PC-9 (cell line): ENCODE results near the gene SLC6A19. TPM values are rescaled to one million over a fixed set of nuclear protein-coding genes. Genes with fewer than 3 reads are reported as not detected.

ENCODE experiments used
- BruUV-seq: library from RNA; stranded (reverse); fragments of 400-500 nt; replicated peaks from 2 replicates; lab custom pipeline; 2021; lab: Mats Ljungman, UMichigan
- CTCF ChIA-PET: fragments of 300-600 bp; sonication (Branson Sonifier 250); formaldehyde crosslinking; loops from one replicate; lab custom pipeline; 2022; ENCODE audit warnings: antibody characterized with exemption; lab: Charles Lee
- POLR2A ChIA-PET: fragments of 300-600 bp; sonication (Branson Sonifier 250); formaldehyde crosslinking; loops from one replicate; lab custom pipeline; 2022; ENCODE audit warnings: antibody characterized with exemption; ENCODE audit not compliant: unreplicated experiment; lab: Charles Lee
- DNase-seq, 2 experiments: peaks; one replicate each; pipeline versions ENCODE4 v3.0.0 to v3.0.0-alpha.2; 2015 to 2022; ENCODE audit warnings: mixed read lengths in 1 of 2
- H2AFZ ChIP-seq: fragments of 200-600 bp; sonication (generic); 2 replicates; pipeline ENCODE4 v1.8.1; 2017; ENCODE audit warnings: antibody characterized with exemption
- H3F3A ChIP-seq: fragments of 200-600 bp; sonication (generic); 2 replicates; pipeline ENCODE4 v1.8.1; 2017; ENCODE audit warnings: antibody characterized with exemption, mild to moderate bottlenecking, low read depth; ENCODE audit not compliant: insufficient read depth
- H3K27ac ChIP-seq: fragments of 200-600 bp; sonication (generic); 2 replicates; pipeline ENCODE4 v1.6.1; 2016; ENCODE audit warnings: mixed run types
- H3K27me3 ChIP-seq: fragments of 200-600 bp; sonication (generic); 2 replicates; pipeline ENCODE4 v1.6.1; 2016; ENCODE audit warnings: low read depth, mixed run types; ENCODE audit not compliant: insufficient read depth
- H3K36me3 ChIP-seq: fragments of 200-600 bp; sonication (generic); 2 replicates; pipeline ENCODE4 v1.6.1; 2016; ENCODE audit warnings: low read depth, mixed run types
- H3K4me1 ChIP-seq: fragments of 200-600 bp; sonication (generic); replicated peaks from 2 replicates; pipeline ENCODE4 v1.6.1; 2016; ENCODE audit warnings: mixed run types; ENCODE audit not compliant: insufficient read depth
- H3K4me2 ChIP-seq: fragments of 200-600 bp; sonication (generic); 2 replicates; pipeline ENCODE4 v1.6.1; 2017; ENCODE audit warnings: mixed run types
- H3K4me3 ChIP-seq: fragments of 200-600 bp; sonication (generic); 2 replicates; pipeline ENCODE4 v1.6.1; 2016; ENCODE audit warnings: mixed run types
- H3K79me2 ChIP-seq: fragments of 200-600 bp; sonication (generic); 2 replicates; pipeline ENCODE4 v1.6.1; 2017; ENCODE audit warnings: low read depth, mixed run types
- H3K9me2 ChIP-seq: fragments of 200-600 bp; sonication (generic); 2 replicates; pipeline ENCODE4 v1.8.1; 2017; ENCODE audit warnings: mild to moderate bottlenecking; ENCODE audit not compliant: insufficient read depth
- H3K9me3 ChIP-seq: fragments of 200-600 bp; sonication (generic); 2 replicates; pipeline ENCODE4 v1.8.1; 2016; ENCODE audit warnings: low read depth; ENCODE audit not compliant: insufficient read depth
- H4K20me1 ChIP-seq: fragments of 200-600 bp; sonication (generic); 2 replicates; pipeline ENCODE4 v1.8.1; 2017; ENCODE audit not compliant: insufficient read depth
- EZH2 ChIP-seq: fragments of 200-600 bp; sonication (generic); IDR thresholded peaks from 2 replicates; pipeline ENCODE4 v1.8.0; 2017; ENCODE audit warnings: antibody characterized with exemption, low read depth
- intact Hi-C: fragments of 100-400 bp; cut with micrococcal nuclease; formaldehyde crosslinking; loops from one replicate; pipeline ENCODE4 v1.10.0; 2022; ENCODE audit not compliant: unreplicated experiment
- total RNA-seq: library from RNA; stranded (reverse); gene quantifications from 2 replicates; pipeline ENCODE4 v1.2.3, GENCODE V29; 2021
- TF ChIP-seq, protein P1 (sequence below): fragments of 200-600 bp; sonication (generic); conservative IDR thresholded peaks from 2 replicates; pipeline ENCODE4 v1.6.1; 2017; ENCODE audit warnings: mixed run types, antibody characterized with exemption, mild to moderate bottlenecking, moderate library complexity

Gene SLC6A19
- total RNA-seq, 1 experiment from 2014 or later = not detected

DNA sequence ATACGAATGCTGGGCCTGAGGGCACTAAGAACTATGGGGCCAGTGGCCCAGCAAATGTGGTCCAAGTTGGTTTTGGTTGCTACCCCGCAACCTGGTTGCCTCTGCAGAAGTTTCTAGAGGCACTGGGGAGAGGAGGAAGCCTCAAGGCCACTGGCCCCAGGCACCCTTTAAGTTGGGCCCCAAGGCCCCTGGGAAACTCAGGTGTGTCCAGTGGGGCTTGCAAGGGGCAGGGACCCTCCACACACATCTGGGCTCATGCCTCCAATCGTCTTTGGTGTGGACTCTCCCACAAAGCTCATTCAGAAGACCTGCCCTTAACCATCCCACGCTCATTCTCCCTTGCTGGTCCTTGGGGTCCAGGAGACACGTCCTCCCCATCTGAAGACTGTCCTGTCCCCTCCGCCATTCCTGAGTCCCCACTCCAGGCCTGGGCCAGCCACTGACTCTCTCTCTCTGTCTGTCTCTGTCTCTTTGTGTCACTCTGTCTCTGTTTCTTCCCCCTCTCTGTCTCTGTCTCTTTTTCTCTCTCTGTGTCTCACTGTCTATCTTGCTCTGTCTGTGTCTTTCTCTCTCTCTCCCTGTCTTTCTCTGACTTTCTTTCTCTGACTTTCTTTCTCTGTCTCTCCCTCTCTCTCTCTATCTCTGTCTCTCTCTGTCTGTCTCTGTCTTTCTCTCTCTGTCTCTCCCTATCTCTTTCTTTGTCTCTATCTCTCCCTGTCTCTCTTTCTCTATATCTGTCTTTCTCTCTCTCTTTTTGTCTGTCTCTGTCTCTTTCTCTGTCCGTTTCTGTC is 3.3 kb upstream of the SLC6A19 start:
- BruUV-seq = no TSS peak

DNA sequence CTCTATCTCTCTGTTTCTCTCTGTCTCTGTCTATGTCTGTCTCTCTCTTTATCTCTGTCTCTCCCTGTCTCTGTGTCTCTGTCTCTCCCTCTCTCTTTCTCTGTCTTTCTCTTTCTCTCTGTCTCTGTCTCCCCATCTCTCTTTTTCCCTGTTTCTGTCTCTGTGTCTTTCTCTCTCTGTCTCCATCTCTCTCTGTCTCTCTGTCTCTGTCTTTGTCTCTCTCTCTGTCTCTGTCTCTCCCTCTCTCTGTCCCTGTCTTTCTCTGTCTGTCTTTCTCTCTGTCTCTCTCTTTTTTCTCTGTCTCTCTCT is 2.1 kb upstream of the SLC6A19 start:
- H3K79me2 ChIP-seq = no peaks in the 10 kb centered on the region
- H3K27me3 ChIP-seq = peaks cover 97% of the 10 kb centered on the region
- no peak for TF ChIP-seq EZH2
- TF ChIP-seq, protein P1, sequence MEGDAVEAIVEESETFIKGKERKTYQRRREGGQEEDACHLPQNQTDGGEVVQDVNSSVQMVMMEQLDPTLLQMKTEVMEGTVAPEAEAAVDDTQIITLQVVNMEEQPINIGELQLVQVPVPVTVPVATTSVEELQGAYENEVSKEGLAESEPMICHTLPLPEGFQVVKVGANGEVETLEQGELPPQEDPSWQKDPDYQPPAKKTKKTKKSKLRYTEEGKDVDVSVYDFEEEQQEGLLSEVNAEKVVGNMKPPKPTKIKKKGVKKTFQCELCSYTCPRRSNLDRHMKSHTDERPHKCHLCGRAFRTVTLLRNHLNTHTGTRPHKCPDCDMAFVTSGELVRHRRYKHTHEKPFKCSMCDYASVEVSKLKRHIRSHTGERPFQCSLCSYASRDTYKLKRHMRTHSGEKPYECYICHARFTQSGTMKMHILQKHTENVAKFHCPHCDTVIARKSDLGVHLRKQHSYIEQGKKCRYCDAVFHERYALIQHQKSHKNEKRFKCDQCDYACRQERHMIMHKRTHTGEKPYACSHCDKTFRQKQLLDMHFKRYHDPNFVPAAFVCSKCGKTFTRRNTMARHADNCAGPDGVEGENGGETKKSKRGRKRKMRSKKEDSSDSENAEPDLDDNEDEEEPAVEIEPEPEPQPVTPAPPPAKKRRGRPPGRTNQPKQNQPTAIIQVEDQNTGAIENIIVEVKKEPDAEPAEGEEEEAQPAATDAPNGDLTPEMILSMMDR = no peak
- BruUV-seq = no TSS peak
- intact Hi-C loops = no loop called here
- no peaks in the 10 kb centered on the region for H3K36me3 ChIP-seq
- H3F3A ChIP-seq = peaks cover 4% of the 10 kb centered on the region; the same call in 1 of the 2 replicates
- H3K4me2 ChIP-seq = no peak overlapping the region
- H3K9me2 ChIP-seq = no peaks in the 10 kb centered on the region
- POLR2A ChIA-PET = no interaction called here
- H3K9me3 ChIP-seq = no peaks in the 10 kb centered on the region
- no peak overlapping the region for H3K27ac ChIP-seq
- no peaks in the 10 kb centered on the region for H3K4me1 ChIP-seq
- H3K4me3 ChIP-seq = no peak overlapping the region
- no peak overlapping the region for H2AFZ ChIP-seq
- peaks cover 6% of the 10 kb centered on the region for H4K20me1 ChIP-seq
- CTCF ChIA-PET = no interaction called here
- no peak for DNase-seq

More for the DNA sequence above, 3.3 kb upstream of the SLC6A19 start:
- Histone ChIP-seq H3K79me2 (no peaks in the 10 kb centered on the region), H3K27ac (no peak overlapping the region), H3K4me3 (no peak overlapping the region), H3K4me1 (no peaks in the 10 kb centered on the region), H3K4me2 (no peak overlapping the region), H3K9me2 (no peaks in the 10 kb centered on the region), H2AFZ (no peak overlapping the region), H4K20me1 (peaks cover 4% of the 10 kb centered on the region), H3K36me3 (no peaks in the 10 kb centered on the region), H3K27me3 (peaks cover 97% of the 10 kb centered on the region), H3K9me3 (no peaks in the 10 kb centered on the region), H3F3A (peaks cover 4% of the 10 kb centered on the region; the same call in 1 of the 2 replicates)
- POLR2A ChIA-PET = no interaction called here
- intact Hi-C loops = no loop called here
- no peak for DNase-seq
- CTCF ChIA-PET = no interaction called here
- TF ChIP-seq, protein P1 = no peak
- no peak for TF ChIP-seq EZH2

DNA sequence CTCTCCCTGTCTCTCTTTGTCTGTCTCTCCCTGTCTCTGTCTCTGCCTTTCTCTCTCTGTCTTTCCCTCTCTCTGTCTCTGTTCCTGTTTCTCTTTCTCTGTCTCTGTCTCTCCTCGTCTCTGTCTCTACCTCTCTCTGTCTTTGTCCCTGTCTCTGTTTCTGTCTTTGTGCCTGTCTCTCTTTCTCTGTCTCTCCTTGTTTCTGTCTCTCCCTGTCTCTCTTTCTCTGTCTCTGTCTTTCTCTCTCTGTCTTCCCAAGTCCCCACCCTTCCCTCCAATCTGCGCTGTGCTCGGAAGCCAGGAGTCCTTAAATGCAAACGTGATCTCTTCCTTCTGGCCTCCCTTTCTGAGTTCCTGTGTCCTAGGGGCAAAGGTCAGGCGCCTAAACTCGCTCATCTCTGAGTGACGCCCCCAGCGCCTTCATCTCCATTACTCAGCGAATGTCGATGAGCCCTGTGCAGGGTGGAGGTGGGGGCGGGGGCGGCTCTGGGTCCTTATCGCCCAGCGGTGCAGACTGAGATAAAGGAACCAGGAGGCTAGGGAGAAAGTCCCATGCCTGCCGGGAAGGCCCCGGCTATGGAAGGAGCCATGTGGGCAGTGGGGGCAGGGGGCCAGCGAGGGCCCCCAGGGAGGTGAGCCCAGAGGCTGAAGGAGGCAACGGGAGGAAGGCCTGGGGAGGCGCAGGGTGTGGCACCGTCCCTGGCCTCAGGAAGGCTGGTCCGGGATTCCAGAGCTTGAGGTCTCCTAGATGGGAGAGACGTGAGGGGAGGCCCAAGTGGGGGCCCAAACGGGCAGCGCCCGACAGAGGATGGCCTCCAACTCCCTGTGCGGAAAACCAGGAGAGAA is 1.5 kb upstream of the SLC6A19 start:
- no peak overlapping the region for H3K4me3 ChIP-seq
- no peaks in the 10 kb centered on the region for H3K4me1 ChIP-seq
- peaks cover 4% of the 10 kb centered on the region; the same call in 1 of the 2 replicates for H3F3A ChIP-seq
- H4K20me1 ChIP-seq = peaks cover 9% of the 10 kb centered on the region
- no peaks in the 10 kb centered on the region for H3K79me2 ChIP-seq
- H3K4me2 ChIP-seq = no peak overlapping the region
- no TSS peak for BruUV-seq
- CTCF ChIA-PET = no interaction called here
- no peak overlapping the region for H3K27ac ChIP-seq
- TF ChIP-seq EZH2 = no peak
- TF ChIP-seq, protein P1 = no peak
- H3K9me3 ChIP-seq = no peaks in the 10 kb centered on the region
- H3K36me3 ChIP-seq = no peaks in the 10 kb centered on the region
- DNase-seq = no peak
- H3K27me3 ChIP-seq = peaks cover 96% of the 10 kb centered on the region
- intact Hi-C loops = loop anchor here (10.0 kb wide), 2 partner anchors 145 to 245 kb away; partner anchors contain the start of genes CLPTM1L and SLC6A3
- no peak overlapping the region for H2AFZ ChIP-seq
- H3K9me2 ChIP-seq = no peaks in the 10 kb centered on the region
- POLR2A ChIA-PET = no interaction called here
